ENCODE data around the gene MPP3. TPM values are rescaled to one million over a fixed set of nuclear protein-coding genes. Genes with fewer than 3 reads are reported as not detected.

Gene MPP3
- total RNA-seq, 1 donor from 2014 or later: 6.1 TPM

- peaks cover 4% of the 10 kb centered on the region for H3K27me3 Mint-ChIP-seq (ENCODE audit: insufficient read depth, low read depth)
- no peak overlapping the region for H2AFZ ChIP-seq (replicated peaks)
- no peak overlapping the region for H3K4me3 ChIP-seq
- H3K4me1 ChIP-seq: no peaks in the 10 kb centered on the region
- no peaks in the 10 kb centered on the region for H3K9me3 Mint-ChIP-seq
- no peaks in the 10 kb centered on the region for H3K9me3 ChIP-seq (ENCODE audit: low read depth)
- no peak for DNase-seq (ENCODE audit: low spot score)
- H4K20me1 ChIP-seq (ENCODE audit: low read depth): no peaks in the 10 kb centered on the region
- H3K27ac Mint-ChIP-seq: peak overlapping the region; percentile 57
- H3K4me3 Mint-ChIP-seq: no peak overlapping the region
- no peaks in the 10 kb centered on the region for H3F3A ChIP-seq (ENCODE audit: low read depth)
- H3K27me3 ChIP-seq: no peaks in the 10 kb centered on the region
- no peak overlapping the region for H3K4me2 ChIP-seq
- peaks cover 4% of the 10 kb centered on the region for H3K4me1 Mint-ChIP-seq
- no peaks in the 10 kb centered on the region for H3K79me2 ChIP-seq (ENCODE audit: low read depth)
- no peaks in the 10 kb centered on the region for H3K36me3 ChIP-seq
- H3K9ac ChIP-seq: no peak overlapping the region
- no peak overlapping the region for H3K27ac ChIP-seq
- no peaks in the 10 kb centered on the region for H3K36me3 Mint-ChIP-seq
- TF ChIP-seq EZH2 (IDR thresholded peaks at IDR 0.05): no peak
These were observed 19.6 kb upstream of the MPP3 start for GRCh38 chr17:43852571-43852970.

GRCh38 chr17:43849116-43849515, 16.2 kb upstream of the MPP3 start:
- Histone ChIP-seq H3K9me3 (ENCODE audit: low read depth) (no peaks in the 10 kb centered on the region), H3K36me3 (no peaks in the 10 kb centered on the region), H2AFZ (replicated peaks) (no peak overlapping the region), H3K27ac (no peak overlapping the region), H4K20me1 (ENCODE audit: low read depth) (no peaks in the 10 kb centered on the region), H3K9ac (no peak overlapping the region), H3K4me1 (no peaks in the 10 kb centered on the region), H3K4me2 (no peak overlapping the region), H3K27me3 (no peaks in the 10 kb centered on the region), H3F3A (ENCODE audit: low read depth) (peaks cover 6% of the 10 kb centered on the region), H3K4me3 (no peak overlapping the region), H3K79me2 (ENCODE audit: low read depth) (no peaks in the 10 kb centered on the region)
- Mint-ChIP-seq H3K36me3 (no peaks in the 10 kb centered on the region), H3K4me1 (peaks cover 19% of the 10 kb centered on the region), H3K27me3 (ENCODE audit: insufficient read depth, low read depth) (peaks cover 6% of the 10 kb centered on the region), H3K27ac (no peak overlapping the region), H3K4me3 (no peak overlapping the region), H3K9me3 (no peaks in the 10 kb centered on the region)
- no peak for TF ChIP-seq EZH2 (IDR thresholded peaks at IDR 0.05)
- no peak for TF ChIP-seq EZH2phosphoT487 (IDR thresholded peaks at IDR 0.05)
- TF ChIP-seq CTCF (IDR thresholded peaks at IDR 0.05): no peak
- no peak for DNase-seq (ENCODE audit: low spot score)

GRCh38 chr17:43848601-43849000, 15.7 kb upstream of the MPP3 start:
- H3K27me3 Mint-ChIP-seq (ENCODE audit: insufficient read depth, low read depth): peaks cover 6% of the 10 kb centered on the region
- H3K4me3 Mint-ChIP-seq: no peak overlapping the region
- no peak overlapping the region for H3K4me3 ChIP-seq
- H3K4me1 Mint-ChIP-seq: peaks cover 19% of the 10 kb centered on the region
- no peak for TF ChIP-seq CTCF (IDR thresholded peaks at IDR 0.05)
- no peak for TF ChIP-seq EZH2phosphoT487 (IDR thresholded peaks at IDR 0.05)
- TF ChIP-seq EZH2 (IDR thresholded peaks at IDR 0.05): no peak
- H3K27ac ChIP-seq: no peak overlapping the region
- no peak overlapping the region for H3K27ac Mint-ChIP-seq
- H3K27me3 ChIP-seq: no peaks in the 10 kb centered on the region
- H3F3A ChIP-seq (ENCODE audit: low read depth): peaks cover 6% of the 10 kb centered on the region
- no peaks in the 10 kb centered on the region for H3K4me1 ChIP-seq
- no peaks in the 10 kb centered on the region for H3K9me3 ChIP-seq (ENCODE audit: low read depth)
- no peaks in the 10 kb centered on the region for H3K79me2 ChIP-seq (ENCODE audit: low read depth)
- H3K4me2 ChIP-seq: no peak overlapping the region
- H2AFZ ChIP-seq (replicated peaks): no peak overlapping the region
- H4K20me1 ChIP-seq (ENCODE audit: low read depth): no peaks in the 10 kb centered on the region
- no peaks in the 10 kb centered on the region for H3K36me3 Mint-ChIP-seq
- H3K9ac ChIP-seq: no peak overlapping the region
- H3K36me3 ChIP-seq: no peaks in the 10 kb centered on the region
- DNase-seq (ENCODE audit: low spot score): no peak
- H3K9me3 Mint-ChIP-seq: no peaks in the 10 kb centered on the region

- Mint-ChIP-seq H3K27ac (peak within 1 kb of the TSS; percentile 21), H3K36me3 (no peaks in the 10 kb centered on the region), H3K27me3 (ENCODE audit: insufficient read depth, low read depth) (peaks cover 6% of the 10 kb centered on the region), H3K4me1 (peaks cover 19% of the 10 kb centered on the region), H3K9me3 (no peaks in the 10 kb centered on the region), H3K4me3 (no peak within 1 kb of the TSS)
- no peak within 1 kb of the TSS for H3K4me3 ChIP-seq
- DNase-seq (ENCODE audit: low spot score): peak; percentile 16
- H2AFZ ChIP-seq (replicated peaks): no peak within 1 kb of the TSS
- H3F3A ChIP-seq (ENCODE audit: low read depth): peaks cover 6% of the 10 kb centered on the region
- H3K36me3 ChIP-seq: no peaks in the 10 kb centered on the region
- TF ChIP-seq EZH2phosphoT487 (IDR thresholded peaks at IDR 0.05) (no peak), CTCF (IDR thresholded peaks at IDR 0.05) (no peak), EZH2 (IDR thresholded peaks at IDR 0.05) (no peak)
- no peaks in the 10 kb centered on the region for H3K79me2 ChIP-seq (ENCODE audit: low read depth)
- H3K27me3 ChIP-seq: no peaks in the 10 kb centered on the region
- no peak within 1 kb of the TSS for H3K9ac ChIP-seq
- H3K9me3 ChIP-seq (ENCODE audit: low read depth): no peaks in the 10 kb centered on the region
- H3K4me2 ChIP-seq: no peak within 1 kb of the TSS
- no peak within 1 kb of the TSS for H3K27ac ChIP-seq
- no peaks in the 10 kb centered on the region for H4K20me1 ChIP-seq (ENCODE audit: low read depth)
- no peaks in the 10 kb centered on the region for H3K4me1 ChIP-seq
These were observed 14.0 kb upstream of the MPP3 start, which contains the start of gene CD300LG for GRCh38 chr17:43846963-43847371. Gene CD300LG, plus strand, starts transcription at chr17:43847176. Its CDS starts 41 bp downstream, at chr17:43847217.

All from neural progenitor cell (in vitro differentiated cells).